Fibroblast of the aortic adventitia (primary cell): ENCODE measurements around the gene TGFB2. TPM values are rescaled to one million over a fixed set of nuclear protein-coding genes. Genes with fewer than 3 reads are reported as not detected.
"Not testable (repeated sequence)": the region's sequence is repeated elsewhere in the genome, so short reads cannot be mapped to it uniquely, and the experiment has no call there.

Experiments used
- DNase-seq: peaks from one replicate; pipeline ENCODE4 v3.0.0-alpha.2; 2010; ENCODE audit warnings: low read depth
- H3K4me3 ChIP-seq: 2 replicates; pipeline ENCODE4 v1.5.1; 2011; ENCODE audit warnings: low read depth, mild to moderate bottlenecking, control low read depth, low read length, moderate library complexity
- total RNA-seq: library from RNA; depleted of rRNA; stranded (reverse); fragments of >200 nt; gene quantifications from 2 replicates; pipeline ENCODE4 v1.2.3, GENCODE V29; 2012; ENCODE audit warnings: low replicate concordance
- TF ChIP-seq, protein P1 (sequence below): IDR thresholded peaks from 2 replicates; pipeline ENCODE4 v1.5.1; 2011; ENCODE audit warnings: mild to moderate bottlenecking, low read length, control low read depth, inconsistent platforms; ENCODE audit not compliant: insufficient read depth

The TGFB2 gene
- total RNA-seq, 1 donor = 13.5 TPM

DNA sequence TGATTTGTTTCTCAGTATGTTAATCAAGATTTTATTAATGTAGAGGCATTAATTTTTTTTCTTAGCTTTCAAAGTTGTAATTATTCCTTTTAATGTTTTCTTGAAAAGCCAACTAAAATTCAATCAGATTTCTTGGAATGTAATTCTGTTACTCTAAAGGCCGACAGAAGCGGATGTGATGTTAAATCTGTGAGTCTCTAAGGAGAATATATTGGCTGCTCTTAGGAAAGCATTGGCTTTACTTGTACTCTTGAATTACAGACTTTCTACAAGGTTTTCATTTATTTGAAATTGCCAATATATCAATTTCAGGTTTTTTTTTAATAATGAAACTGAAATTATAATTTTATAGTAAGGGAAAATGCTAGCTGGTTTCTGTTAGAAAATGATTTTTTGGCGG lies 30.8 kb upstream of the TGFB2 start:
- no peak overlapping the region for H3K4me3 ChIP-seq
- TF ChIP-seq, protein P1, sequence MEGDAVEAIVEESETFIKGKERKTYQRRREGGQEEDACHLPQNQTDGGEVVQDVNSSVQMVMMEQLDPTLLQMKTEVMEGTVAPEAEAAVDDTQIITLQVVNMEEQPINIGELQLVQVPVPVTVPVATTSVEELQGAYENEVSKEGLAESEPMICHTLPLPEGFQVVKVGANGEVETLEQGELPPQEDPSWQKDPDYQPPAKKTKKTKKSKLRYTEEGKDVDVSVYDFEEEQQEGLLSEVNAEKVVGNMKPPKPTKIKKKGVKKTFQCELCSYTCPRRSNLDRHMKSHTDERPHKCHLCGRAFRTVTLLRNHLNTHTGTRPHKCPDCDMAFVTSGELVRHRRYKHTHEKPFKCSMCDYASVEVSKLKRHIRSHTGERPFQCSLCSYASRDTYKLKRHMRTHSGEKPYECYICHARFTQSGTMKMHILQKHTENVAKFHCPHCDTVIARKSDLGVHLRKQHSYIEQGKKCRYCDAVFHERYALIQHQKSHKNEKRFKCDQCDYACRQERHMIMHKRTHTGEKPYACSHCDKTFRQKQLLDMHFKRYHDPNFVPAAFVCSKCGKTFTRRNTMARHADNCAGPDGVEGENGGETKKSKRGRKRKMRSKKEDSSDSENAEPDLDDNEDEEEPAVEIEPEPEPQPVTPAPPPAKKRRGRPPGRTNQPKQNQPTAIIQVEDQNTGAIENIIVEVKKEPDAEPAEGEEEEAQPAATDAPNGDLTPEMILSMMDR = no peak
- DNase-seq = no peak

DNA sequence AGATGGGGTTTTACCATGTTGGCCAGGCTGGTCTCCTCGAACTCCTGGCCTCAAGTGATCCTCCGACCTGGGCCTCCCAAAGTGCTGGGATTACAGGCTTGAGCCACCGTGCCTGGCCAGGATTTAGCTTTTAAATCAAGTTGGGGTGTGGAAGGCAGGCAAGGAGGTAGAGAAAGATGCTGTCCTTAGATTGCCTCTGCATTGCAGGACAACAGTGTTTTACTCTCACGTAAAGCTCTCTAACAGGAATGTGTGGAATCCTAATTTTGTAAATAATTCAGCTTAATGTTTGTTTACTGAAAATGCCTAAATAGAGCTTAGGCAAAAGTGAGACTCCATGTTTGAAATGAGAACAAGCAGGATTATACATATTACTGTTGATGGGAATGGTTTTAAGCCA lies 29.5 kb upstream of the TGFB2 start:
- no peak overlapping the region for H3K4me3 ChIP-seq
- TF ChIP-seq, protein P1 = no peak
- no peak for DNase-seq

DNA sequence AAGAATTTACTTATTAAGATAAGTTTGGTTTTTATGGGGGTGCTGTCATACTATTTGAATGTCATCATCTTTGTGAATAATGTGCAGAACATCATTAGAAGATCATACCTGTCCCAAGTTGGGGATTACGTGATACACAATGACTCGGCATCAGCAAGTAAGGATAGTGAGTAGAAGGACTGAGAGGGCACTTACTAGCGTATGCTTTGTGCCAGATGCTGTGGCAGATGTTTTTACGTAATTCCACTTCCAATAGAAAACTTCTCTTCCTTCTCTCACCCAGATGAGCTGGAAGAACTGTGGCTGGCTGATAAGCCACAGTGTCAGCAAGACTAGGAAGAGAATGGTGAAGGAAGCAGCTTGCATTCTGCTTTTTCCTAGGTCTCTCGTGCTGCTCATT lies 28.1 kb upstream of the TGFB2 start:
- no peak for DNase-seq
- no peak overlapping the region for H3K4me3 ChIP-seq
- TF ChIP-seq, protein P1 = no peak

DNA sequence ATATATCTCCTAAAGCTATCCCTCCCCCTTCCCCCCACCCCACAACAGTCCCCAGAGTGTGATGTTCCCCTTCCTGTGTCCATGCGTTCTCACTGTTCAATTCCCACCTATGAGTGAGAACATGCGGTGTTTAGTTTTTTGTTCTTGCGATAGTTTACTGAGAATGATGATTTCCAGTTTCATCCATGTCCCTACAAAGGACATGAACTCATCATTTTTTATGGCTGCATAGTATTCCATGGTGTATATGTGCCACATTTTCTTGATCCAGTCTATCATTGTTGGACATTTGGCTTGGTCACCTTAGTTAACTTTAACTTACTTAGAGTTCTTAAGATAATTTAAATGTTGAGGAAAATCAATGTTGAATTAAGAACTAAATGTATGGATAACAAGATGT lies 25.0 kb upstream of the TGFB2 start:
- not testable (repeated sequence) for H3K4me3 ChIP-seq, DNase-seq

DNA sequence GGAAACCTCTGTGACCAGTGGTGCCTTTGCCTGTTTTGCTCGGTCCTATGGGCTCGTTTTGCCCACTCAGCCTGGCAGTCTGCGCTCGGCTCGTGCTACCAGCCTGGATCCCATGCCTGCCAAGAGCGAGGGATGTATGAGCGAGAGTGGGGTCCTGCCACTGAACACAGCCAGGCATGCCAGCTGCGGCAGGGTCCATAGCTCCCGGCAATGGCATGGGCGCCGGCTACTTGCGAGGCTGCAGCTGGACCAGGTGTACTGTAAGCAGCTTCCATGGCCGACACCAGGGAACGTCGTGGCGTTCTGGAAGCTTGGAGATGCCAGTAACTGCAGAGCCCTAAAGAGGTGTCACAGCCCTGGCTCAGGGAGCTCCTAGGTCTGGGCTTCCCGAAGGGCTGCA lies 22.4 kb upstream of the TGFB2 start:
- TF ChIP-seq, protein P1 = no peak
- no peak overlapping the region for H3K4me3 ChIP-seq
- DNase-seq = no peak

DNA sequence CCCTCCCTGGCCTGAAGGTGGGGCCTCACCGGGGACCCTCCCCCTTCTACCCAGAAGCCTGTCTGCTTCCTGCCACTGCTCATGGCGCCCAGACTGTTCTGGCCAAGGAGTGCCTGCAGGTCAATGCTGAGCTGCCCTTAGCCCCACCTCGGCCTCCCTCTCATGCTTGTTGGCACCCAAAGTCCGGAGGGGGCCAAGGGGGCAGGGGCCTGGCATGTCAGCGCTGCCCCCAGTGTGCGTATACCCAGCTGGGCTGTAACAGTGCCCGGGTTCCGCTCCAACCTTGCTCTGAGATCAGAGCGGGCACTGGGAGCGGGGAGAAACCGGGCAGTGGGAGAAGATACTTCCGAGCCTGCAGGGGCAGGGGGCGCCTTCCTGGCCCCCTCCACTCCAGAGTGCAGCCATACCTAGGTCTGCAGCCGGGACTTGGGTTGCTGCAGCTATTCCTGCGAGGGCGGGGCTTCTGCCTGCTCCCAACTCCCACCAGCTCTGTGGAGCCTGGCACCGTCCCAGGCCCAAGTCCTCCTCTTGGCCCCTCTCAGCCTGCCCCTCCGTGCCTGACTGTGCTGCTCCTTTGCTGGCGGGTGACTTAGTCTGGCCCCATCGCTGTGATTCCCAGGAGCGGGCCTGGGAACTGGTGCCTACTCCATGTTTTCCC lies 21.4 kb upstream of the TGFB2 start:
- H3K4me3 ChIP-seq = no peak overlapping the region
- TF ChIP-seq, protein P1 = no peak
- no peak for DNase-seq

DNA sequence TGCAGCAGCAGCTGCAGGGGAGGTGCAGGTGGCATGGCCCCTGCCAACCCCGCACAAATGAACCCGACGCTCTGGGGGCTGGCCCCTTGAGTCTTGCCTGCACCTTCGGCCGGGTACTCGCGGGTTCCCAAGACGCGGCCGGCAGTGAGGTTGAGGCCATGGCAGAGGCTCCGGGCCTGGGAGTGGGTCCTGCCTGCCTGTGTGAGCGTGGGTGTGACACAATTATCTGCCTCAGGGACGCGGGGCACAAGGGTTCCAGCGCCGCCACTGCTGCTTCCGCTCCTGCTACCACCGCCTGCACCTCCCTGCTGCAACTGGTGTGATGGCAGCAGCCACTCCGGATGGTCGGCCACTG lies 20.9 kb upstream of the TGFB2 start:
- TF ChIP-seq, protein P1 = no peak
- no peak for DNase-seq
- H3K4me3 ChIP-seq = no peak overlapping the region
